GM23338 (cell line): ENCODE results near the gene LCN10. TPM values are rescaled to one million over a fixed set of nuclear protein-coding genes. Genes with fewer than 3 reads are reported as not detected.

Experiments used
- ATAC-seq: fragments of 200-7000 bp; cut with Tn5 transposase; 3 replicates; pipeline ENCODE4 v1.9.1; 2020
- DNase-seq: peaks from one replicate; pipeline ENCODE4 v3.0.0-alpha.2; 2015; ENCODE audit warnings: low spot score
- H2AFZ ChIP-seq: fragments of 200-600 bp; sonication (generic); 2 replicates; pipeline ENCODE4 v1.8.0; 2016; ENCODE audit warnings: antibody characterized with exemption, mild to moderate bottlenecking, moderate library complexity
- H3F3A ChIP-seq: fragments of 200-600 bp; sonication (generic); replicated peaks from 2 replicates; pipeline ENCODE4 v1.8.0; 2017; ENCODE audit warnings: antibody characterized with exemption, mixed run types, low read depth
- H3K27ac ChIP-seq: fragments of 200-600 bp; sonication (generic); 2 replicates; pipeline ENCODE4 v1.6.1; 2016; ENCODE audit warnings: low read depth
- H3K27me3 ChIP-seq: fragments of 200-600 bp; sonication (generic); 2 replicates; pipeline ENCODE4 v1.8.0; 2016; ENCODE audit warnings: mild to moderate bottlenecking, mixed run types, moderate library complexity; ENCODE audit not compliant: insufficient read depth
- H3K36me3 ChIP-seq: fragments of 200-600 bp; sonication (generic); 2 replicates; pipeline ENCODE4 v1.8.0; 2016; ENCODE audit warnings: mild to moderate bottlenecking; ENCODE audit not compliant: insufficient read depth
- H3K4me1 ChIP-seq: fragments of 200-600 bp; sonication (generic); 2 replicates; pipeline ENCODE4 v1.8.0; 2016; ENCODE audit warnings: mild to moderate bottlenecking, moderate library complexity; ENCODE audit not compliant: insufficient read depth
- H3K4me2 ChIP-seq: fragments of 200-600 bp; sonication (generic); 2 replicates; pipeline ENCODE4 v1.7.1; 2017; ENCODE audit warnings: mixed run types
- H3K4me3 ChIP-seq: fragments of 200-600 bp; sonication (generic); 2 replicates; pipeline ENCODE4 v1.6.1; 2016; ENCODE audit warnings: mixed run types
- H3K79me2 ChIP-seq: fragments of 200-600 bp; sonication (generic); replicated peaks from 2 replicates; pipeline ENCODE4 v1.8.0; 2017; ENCODE audit warnings: mild to moderate bottlenecking; ENCODE audit not compliant: insufficient read depth
- H3K9me2 ChIP-seq: fragments of 200-600 bp; sonication (generic); 2 replicates; pipeline ENCODE4 v1.8.0; 2017; ENCODE audit not compliant: insufficient read depth
- H4K20me1 ChIP-seq: fragments of 200-600 bp; sonication (generic); replicated peaks from 2 replicates; pipeline ENCODE4 v1.8.0; 2017; ENCODE audit warnings: mild to moderate bottlenecking; ENCODE audit not compliant: insufficient read depth
- H3K27ac Mint-ChIP-seq: 2 replicates; pipeline ENCODE4 v1.8.0; 2020; ENCODE audit warnings: inconsistent platforms, mild to moderate bottlenecking, moderate library complexity, mixed read lengths
- H3K27me3 Mint-ChIP-seq: 3 replicates; pipeline ENCODE4 v1.8.0; 2022; ENCODE audit warnings: low read depth, mild to moderate bottlenecking, moderate library complexity, mixed read lengths, inconsistent platforms; ENCODE audit not compliant: insufficient read depth, poor library complexity
- H3K36me3 Mint-ChIP-seq: 3 replicates; pipeline ENCODE4 v1.8.0; 2021; ENCODE audit warnings: low read depth, mild to moderate bottlenecking, inconsistent platforms, moderate library complexity, mixed read lengths
- H3K4me1 Mint-ChIP-seq: 3 replicates; pipeline ENCODE4 v1.8.0; 2020; ENCODE audit warnings: mild to moderate bottlenecking, inconsistent platforms, mixed read lengths
- H3K4me3 Mint-ChIP-seq: 3 replicates; pipeline ENCODE4 v1.8.0; 2021; ENCODE audit warnings: moderate library complexity, mild to moderate bottlenecking, inconsistent platforms, mixed read lengths
- H3K9me3 Mint-ChIP-seq: 3 replicates; pipeline ENCODE4 v1.8.0; 2020; ENCODE audit warnings: moderate library complexity, mild to moderate bottlenecking, inconsistent platforms, mixed read lengths
- EZH2phosphoT487 ChIP-seq: fragments of 200-600 bp; sonication (generic); IDR thresholded peaks from one replicate; pipeline ENCODE4 v1.8.1; 2018; ENCODE audit warnings: antibody characterized with exemption; ENCODE audit not compliant: unreplicated experiment
- JUNB ChIP-seq: IDR thresholded peaks from one replicate; pipeline ENCODE4 v1.6.1; 2016; ENCODE audit warnings: antibody characterized with exemption; ENCODE audit not compliant: unreplicated experiment
- NANOG ChIP-seq: IDR thresholded peaks from 2 replicates; pipeline ENCODE4 v1.6.1; 2016; ENCODE audit warnings: antibody characterized with exemption, borderline replicate concordance
- POLR2AphosphoS5 ChIP-seq: IDR thresholded peaks from 2 replicates; pipeline ENCODE4 v1.6.1; 2016; ENCODE audit warnings: antibody characterized with exemption, low read depth
- STAT1 ChIP-seq: IDR thresholded peaks from one replicate; pipeline ENCODE4 v1.6.1; 2016; ENCODE audit warnings: antibody characterized with exemption; ENCODE audit not compliant: unreplicated experiment
- ZNF114 ChIP-seq: fragments of 250-450 bp; sonication (Bioruptor Pico); IDR thresholded peaks from 2 replicates; pipeline ENCODE4 v1.5.0; 2020; ENCODE audit warnings: mild to moderate bottlenecking, moderate library complexity
- ZNF331 ChIP-seq: fragments of 250-450 bp; sonication (Bioruptor Pico); IDR thresholded peaks from 2 replicates; pipeline ENCODE4 v1.5.0; 2020; ENCODE audit warnings: low read depth, mild to moderate bottlenecking, moderate library complexity
- polyA plus RNA-seq: library from polyadenylated mRNA; unstranded; fragments of >200 nt; fragmentation: Nextera tagmentation; extraction: Ambion mirVana; gene quantifications from 2 replicates; pipeline ENCODE4 v1.2.1, GENCODE V29; 2016
- total RNA-seq: library from RNA; depleted of rRNA; stranded (reverse); fragments of >200 nt; shearing (Covaris generic); gene quantifications from 2 replicates; pipeline ENCODE4 v1.2.3, GENCODE V29; 2014
- TF ChIP-seq, protein P1 (sequence below): fragments of 250-450 bp; sonication (Bioruptor Pico); IDR thresholded peaks from 2 replicates; pipeline ENCODE4 v1.5.0; 2020; ENCODE audit warnings: mild to moderate bottlenecking, moderate library complexity
- TF ChIP-seq, protein P2 (sequence below): IDR thresholded peaks from 2 replicates; pipeline ENCODE4 v1.6.1; 2016; ENCODE audit warnings: antibody characterized with exemption

The LCN10 gene
- total and polyA plus RNA-seq, 2 experiments from 2014 or later, result 0.45 to 0.74 TPM

DNA sequence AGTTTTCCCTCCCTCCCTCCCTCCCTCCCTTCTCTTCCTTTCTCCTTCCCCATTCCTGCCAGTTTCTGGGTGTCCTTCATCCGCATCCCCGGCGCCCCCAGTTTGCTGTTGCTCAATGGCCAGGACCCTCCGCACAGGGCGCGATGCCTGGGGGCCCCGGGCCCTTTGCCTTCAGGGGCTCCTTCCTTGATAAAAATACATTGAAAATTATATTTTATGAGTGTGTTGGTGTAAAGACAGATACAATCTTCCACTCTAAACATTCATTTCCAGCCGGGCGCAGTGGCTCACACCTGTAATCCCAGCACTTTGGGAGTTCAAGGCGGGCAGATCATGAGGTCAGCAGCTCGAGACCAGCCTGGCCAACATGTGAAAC, 47.9 kb downstream of the LCN10 start:
- no peaks in the 10 kb centered on the region for H3K9me3 Mint-ChIP-seq
- TF ChIP-seq, protein P1, sequence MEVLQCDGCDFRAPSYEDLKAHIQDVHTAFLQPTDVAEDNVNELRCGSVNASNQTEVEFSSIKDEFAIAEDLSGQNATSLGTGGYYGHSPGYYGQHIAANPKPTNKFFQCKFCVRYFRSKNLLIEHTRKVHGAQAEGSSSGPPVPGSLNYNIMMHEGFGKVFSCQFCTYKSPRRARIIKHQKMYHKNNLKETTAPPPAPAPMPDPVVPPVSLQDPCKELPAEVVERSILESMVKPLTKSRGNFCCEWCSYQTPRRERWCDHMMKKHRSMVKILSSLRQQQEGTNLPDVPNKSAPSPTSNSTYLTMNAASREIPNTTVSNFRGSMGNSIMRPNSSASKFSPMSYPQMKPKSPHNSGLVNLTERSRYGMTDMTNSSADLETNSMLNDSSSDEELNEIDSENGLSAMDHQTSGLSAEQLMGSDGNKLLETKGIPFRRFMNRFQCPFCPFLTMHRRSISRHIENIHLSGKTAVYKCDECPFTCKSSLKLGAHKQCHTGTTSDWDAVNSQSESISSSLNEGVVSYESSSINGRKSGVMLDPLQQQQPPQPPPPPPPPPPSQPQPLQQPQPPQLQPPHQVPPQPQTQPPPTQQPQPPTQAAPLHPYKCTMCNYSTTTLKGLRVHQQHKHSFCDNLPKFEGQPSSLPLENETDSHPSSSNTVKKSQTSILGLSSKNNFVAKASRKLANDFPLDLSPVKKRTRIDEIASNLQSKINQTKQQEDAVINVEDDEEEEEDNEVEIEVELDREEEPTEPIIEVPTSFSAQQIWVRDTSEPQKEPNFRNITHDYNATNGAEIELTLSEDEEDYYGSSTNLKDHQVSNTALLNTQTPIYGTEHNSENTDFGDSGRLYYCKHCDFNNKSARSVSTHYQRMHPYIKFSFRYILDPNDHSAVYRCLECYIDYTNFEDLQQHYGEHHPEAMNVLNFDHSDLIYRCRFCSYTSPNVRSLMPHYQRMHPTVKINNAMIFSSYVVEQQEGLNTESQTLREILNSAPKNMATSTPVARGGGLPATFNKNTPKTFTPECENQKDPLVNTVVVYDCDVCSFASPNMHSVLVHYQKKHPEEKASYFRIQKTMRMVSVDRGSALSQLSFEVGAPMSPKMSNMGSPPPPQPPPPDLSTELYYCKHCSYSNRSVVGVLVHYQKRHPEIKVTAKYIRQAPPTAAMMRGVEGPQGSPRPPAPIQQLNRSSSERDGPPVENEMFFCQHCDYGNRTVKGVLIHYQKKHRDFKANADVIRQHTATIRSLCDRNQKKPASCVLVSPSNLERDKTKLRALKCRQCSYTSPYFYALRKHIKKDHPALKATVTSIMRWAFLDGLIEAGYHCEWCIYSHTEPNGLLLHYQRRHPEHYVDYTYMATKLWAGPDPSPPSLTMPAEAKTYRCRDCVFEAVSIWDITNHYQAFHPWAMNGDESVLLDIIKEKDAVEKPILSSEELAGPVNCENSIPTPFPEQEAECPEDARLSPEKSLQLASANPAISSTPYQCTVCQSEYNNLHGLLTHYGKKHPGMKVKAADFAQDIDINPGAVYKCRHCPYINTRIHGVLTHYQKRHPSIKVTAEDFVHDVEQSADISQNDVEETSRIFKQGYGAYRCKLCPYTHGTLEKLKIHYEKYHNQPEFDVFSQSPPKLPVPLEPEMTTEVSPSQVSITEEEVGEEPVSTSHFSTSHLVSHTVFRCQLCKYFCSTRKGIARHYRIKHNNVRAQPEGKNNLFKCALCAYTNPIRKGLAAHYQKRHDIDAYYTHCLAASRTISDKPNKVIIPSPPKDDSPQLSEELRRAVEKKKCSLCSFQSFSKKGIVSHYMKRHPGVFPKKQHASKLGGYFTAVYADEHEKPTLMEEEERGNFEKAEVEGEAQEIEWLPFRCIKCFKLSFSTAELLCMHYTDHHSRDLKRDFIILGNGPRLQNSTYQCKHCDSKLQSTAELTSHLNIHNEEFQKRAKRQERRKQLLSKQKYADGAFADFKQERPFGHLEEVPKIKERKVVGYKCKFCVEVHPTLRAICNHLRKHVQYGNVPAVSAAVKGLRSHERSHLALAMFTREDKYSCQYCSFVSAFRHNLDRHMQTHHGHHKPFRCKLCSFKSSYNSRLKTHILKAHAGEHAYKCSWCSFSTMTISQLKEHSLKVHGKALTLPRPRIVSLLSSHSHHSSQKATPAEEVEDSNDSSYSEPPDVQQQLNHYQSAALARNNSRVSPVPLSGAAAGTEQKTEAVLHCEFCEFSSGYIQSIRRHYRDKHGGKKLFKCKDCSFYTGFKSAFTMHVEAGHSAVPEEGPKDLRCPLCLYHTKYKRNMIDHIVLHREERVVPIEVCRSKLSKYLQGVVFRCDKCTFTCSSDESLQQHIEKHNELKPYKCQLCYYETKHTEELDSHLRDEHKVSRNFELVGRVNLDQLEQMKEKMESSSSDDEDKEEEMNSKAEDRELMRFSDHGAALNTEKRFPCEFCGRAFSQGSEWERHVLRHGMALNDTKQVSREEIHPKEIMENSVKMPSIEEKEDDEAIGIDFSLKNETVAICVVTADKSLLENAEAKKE (CRISPR knock-in tag), result no peak
- TF ChIP-seq, protein P2, sequence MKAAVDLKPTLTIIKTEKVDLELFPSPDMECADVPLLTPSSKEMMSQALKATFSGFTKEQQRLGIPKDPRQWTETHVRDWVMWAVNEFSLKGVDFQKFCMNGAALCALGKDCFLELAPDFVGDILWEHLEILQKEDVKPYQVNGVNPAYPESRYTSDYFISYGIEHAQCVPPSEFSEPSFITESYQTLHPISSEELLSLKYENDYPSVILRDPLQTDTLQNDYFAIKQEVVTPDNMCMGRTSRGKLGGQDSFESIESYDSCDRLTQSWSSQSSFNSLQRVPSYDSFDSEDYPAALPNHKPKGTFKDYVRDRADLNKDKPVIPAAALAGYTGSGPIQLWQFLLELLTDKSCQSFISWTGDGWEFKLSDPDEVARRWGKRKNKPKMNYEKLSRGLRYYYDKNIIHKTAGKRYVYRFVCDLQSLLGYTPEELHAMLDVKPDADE, result no peak
- no peak for TF ChIP-seq NANOG
- no peak for TF ChIP-seq EZH2phosphoT487
- TF ChIP-seq ZNF331 (CRISPR knock-in tag), result no peak
- TF ChIP-seq POLR2AphosphoS5, result no peak
- no peak for TF ChIP-seq STAT1
- TF ChIP-seq JUNB, result no peak
- no peak for TF ChIP-seq ZNF114 (CRISPR knock-in tag)
- no peaks in the 10 kb centered on the region for H3K9me2 ChIP-seq
- no peak overlapping the region for H3K4me3 ChIP-seq
- no peaks in the 10 kb centered on the region for H3K27me3 ChIP-seq
- H3K27me3 Mint-ChIP-seq, result peaks cover 12% of the 10 kb centered on the region
- H3F3A ChIP-seq, result no peaks in the 10 kb centered on the region
- no peak overlapping the region for H3K4me2 ChIP-seq
- H2AFZ ChIP-seq, result no peak overlapping the region
- no peak for ATAC-seq
- DNase-seq, result no peak
- H3K27ac ChIP-seq, result no peak overlapping the region
- H3K79me2 ChIP-seq, result no peaks in the 10 kb centered on the region
- H3K27ac Mint-ChIP-seq, result no peak overlapping the region
- no peaks in the 10 kb centered on the region for H3K36me3 ChIP-seq
- no peak overlapping the region for H3K4me3 Mint-ChIP-seq
- no peaks in the 10 kb centered on the region for H4K20me1 ChIP-seq
- H3K36me3 Mint-ChIP-seq, result no peaks in the 10 kb centered on the region
- H3K4me1 ChIP-seq, result no peaks in the 10 kb centered on the region; the same call in 1 of the 2 replicates
- peaks cover 8% of the 10 kb centered on the region for H3K4me1 Mint-ChIP-seq
